Right lobe of liver (tissue), 6 donors: ENCODE results near the gene KCND3. TPM values are rescaled to one million over a fixed set of nuclear protein-coding genes. Genes with fewer than 3 reads are reported as not detected.

Experiments used
- ATAC-seq, 4 donors: fragments of 200-7000 bp; cut with Tn5 transposase; one replicate each; pipeline ENCODE4 v1.9.1; 2020; ENCODE audit warnings: mild to moderate bottlenecking in 4 of 4, moderate library complexity in 4 of 4
- DNase-seq, 3 donors: peaks; one replicate each; pipeline ENCODE4 v3.0.0-alpha.2; 2020
- H3K27ac ChIP-seq, 3 donors: fragments of 200-600 bp; one replicate each; pipeline ENCODE4 v1.8.0; 2022
- H3K27me3 ChIP-seq, 2 donors: fragments of 200-600 bp; one replicate each; pipeline ENCODE4 v1.8.0; 2022
- H3K36me3 ChIP-seq, 4 donors: fragments of 200-600 bp; sonication (generic) in 1 of 4; one replicate each; pipeline versions ENCODE4 v1.5.1 to v1.8.0; 2017 to 2022; ENCODE audit warnings: control low read depth in 1 of 4
- H3K4me1 ChIP-seq, 4 donors: fragments of 200-600 bp; sonication (generic) in 1 of 4; one replicate each; pipeline versions ENCODE4 v1.5.1 to v1.8.0; 2017 to 2022; ENCODE audit warnings: control low read depth in 1 of 4
- H3K4me3 ChIP-seq, 3 donors: fragments of 200-600 bp; one replicate each; pipeline ENCODE4 v1.8.0; 2022
- H3K9me3 ChIP-seq, 4 donors: fragments of 200-600 bp; sonication (generic) in 1 of 4; one replicate each; pipeline versions ENCODE4 v1.5.1 to v1.8.0; 2017 to 2022; ENCODE audit warnings: control low read depth in 1 of 4
- POLR2A ChIP-seq: fragments of 450-650 bp; IDR thresholded peaks from one replicate; pipeline ENCODE4 v1.6.1; 2017; ENCODE audit warnings: antibody characterized with exemption, mild to moderate bottlenecking
- WGBS: methylation state at CpG from one replicate; pipeline ENCODE4 v1.1.6; 2018; ENCODE audit warnings: low coverage, low lambda C conversion rate; ENCODE audit not compliant: insufficient coverage; ENCODE audit errors: missing lambda C conversion rate; 5-methylcytosine and 5-hydroxymethylcytosine counted together
- intact Hi-C, 2 donors: fragments of 100-400 bp; cut with DNase I; formaldehyde crosslinking; loops; one replicate each; pipeline versions ENCODE4 v1.11.2 to v1.14.1; 2022
- total RNA-seq, 6 experiments: library from RNA; depleted of rRNA in 2 of 6; stranded (reverse); fragments of >200 nt in 2 of 6; fragmentation: NEBNext Ultra II Directional in 3 of 6; extraction: Animal tissue kit (Norgen Biotek cat#: 25700) in 3 of 6; gene quantifications; one replicate each; pipeline versions ENCODE4 v1.1.0 to v1.2.4, GENCODE V29; 2016 to 2023
- TF ChIP-seq, protein P1 (sequence below), 4 donors: fragments of 200-600 bp in 3 of 4; fragments of 450-650 bp in 1 of 4; IDR thresholded peaks; one replicate each; pipeline versions ENCODE4 v1.5.1 to v1.8.0; 2016 to 2022; ENCODE audit warnings: antibody characterized with exemption in 4 of 4, mild to moderate bottlenecking in 2 of 4
- donor health status: DM: no; HTN: yes; CAD: no.
- donor health status: DM: no; HTN: no; CAD: no.
- donor health status: DM: no; HTN: no; CAD: no.
- donor health status: DM: no; HTN: yes; CAD: no.
- donor health status: DM: no; HTN: yes; CAD: no.

Gene KCND3
- total RNA-seq, 6 experiments from 2014 or later: 8.1 to 25.5 (median 16.2) TPM

DNA sequence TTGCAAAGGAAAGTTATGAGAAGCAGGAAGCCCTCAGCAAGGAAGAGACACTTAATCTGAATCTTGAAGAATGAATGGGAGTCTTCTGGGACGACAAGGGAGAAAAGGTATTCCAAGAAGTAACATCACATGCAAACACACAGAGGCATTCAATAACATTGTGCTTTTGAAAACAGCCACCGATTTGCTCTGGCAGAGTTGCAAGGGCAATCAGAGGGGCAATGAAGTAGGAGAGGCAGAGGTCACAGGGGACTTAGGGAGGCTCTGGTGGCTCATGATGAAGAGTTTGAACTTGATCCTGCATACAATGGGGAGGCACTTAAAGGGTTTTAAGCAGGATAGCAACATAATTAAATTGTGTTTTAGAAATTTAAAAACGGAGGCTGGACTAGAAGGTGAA is 126.1 kb downstream of the KCND3 start:
- DNase-seq (peak in 1 of 3 donors; percentile 62), ATAC-seq (peak; percentile 21 to 44 (median 41))
- Histone ChIP-seq H3K4me3 (no peak overlapping the region), H3K9me3 (no peaks in the 10 kb centered on the region), H3K27ac (peak overlapping the region; percentile 48 to 63 (median 62)), H3K27me3 (no peaks in the 10 kb centered on the region), H3K4me1 (peaks cover 0 to 16% (median 9%) of the 10 kb centered on the region in 4 donors), H3K36me3 (no peaks in the 10 kb centered on the region)
- intact Hi-C loops: no loop called here
- TF ChIP-seq, protein P1, sequence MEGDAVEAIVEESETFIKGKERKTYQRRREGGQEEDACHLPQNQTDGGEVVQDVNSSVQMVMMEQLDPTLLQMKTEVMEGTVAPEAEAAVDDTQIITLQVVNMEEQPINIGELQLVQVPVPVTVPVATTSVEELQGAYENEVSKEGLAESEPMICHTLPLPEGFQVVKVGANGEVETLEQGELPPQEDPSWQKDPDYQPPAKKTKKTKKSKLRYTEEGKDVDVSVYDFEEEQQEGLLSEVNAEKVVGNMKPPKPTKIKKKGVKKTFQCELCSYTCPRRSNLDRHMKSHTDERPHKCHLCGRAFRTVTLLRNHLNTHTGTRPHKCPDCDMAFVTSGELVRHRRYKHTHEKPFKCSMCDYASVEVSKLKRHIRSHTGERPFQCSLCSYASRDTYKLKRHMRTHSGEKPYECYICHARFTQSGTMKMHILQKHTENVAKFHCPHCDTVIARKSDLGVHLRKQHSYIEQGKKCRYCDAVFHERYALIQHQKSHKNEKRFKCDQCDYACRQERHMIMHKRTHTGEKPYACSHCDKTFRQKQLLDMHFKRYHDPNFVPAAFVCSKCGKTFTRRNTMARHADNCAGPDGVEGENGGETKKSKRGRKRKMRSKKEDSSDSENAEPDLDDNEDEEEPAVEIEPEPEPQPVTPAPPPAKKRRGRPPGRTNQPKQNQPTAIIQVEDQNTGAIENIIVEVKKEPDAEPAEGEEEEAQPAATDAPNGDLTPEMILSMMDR (IDR thresholded peaks at IDR 0.05): no peak
- TF ChIP-seq POLR2A: no peak
- WGBS: 35% methylated on average over 3 of the region's 3 CpGs

DNA sequence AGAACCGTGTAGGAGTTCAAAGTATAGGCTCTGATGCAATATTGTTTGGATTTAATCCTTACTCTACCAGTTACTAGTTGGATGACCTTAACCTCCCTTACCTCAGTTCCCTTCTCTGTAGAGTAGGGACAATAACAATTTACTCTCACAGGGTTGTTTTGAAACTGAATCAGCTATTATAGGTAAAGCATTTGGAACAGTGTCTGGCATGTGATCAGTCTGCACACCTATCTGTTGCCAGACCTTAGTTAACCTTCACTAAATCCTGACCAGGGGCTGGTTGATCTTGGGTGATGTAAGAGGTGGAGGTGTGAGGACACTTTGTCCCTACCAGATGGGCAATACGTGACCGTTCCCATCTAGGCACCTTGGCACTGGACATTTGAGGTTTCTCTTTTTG is 126.9 kb downstream of the KCND3 start:
- H3K4me1 ChIP-seq: peaks cover 0 to 16% (median 9%) of the 10 kb centered on the region in 4 donors
- TF ChIP-seq POLR2A: no peak
- TF ChIP-seq, protein P1 (IDR thresholded peaks at IDR 0.05): no peak
- no peaks in the 10 kb centered on the region for H3K27me3 ChIP-seq
- H3K27ac ChIP-seq: peak overlapping the region; percentile 48 to 74 (median 63)
- peak; percentile 60 to 88 (median 63) for DNase-seq
- H3K4me3 ChIP-seq: no peak overlapping the region
- intact Hi-C loops: no loop called here
- no peaks in the 10 kb centered on the region for H3K36me3 ChIP-seq
- peak; percentile 87 to 95 (median 91) for ATAC-seq
- no peaks in the 10 kb centered on the region for H3K9me3 ChIP-seq
- WGBS: 37% methylated on average over 3 of the region's 3 CpGs

- WGBS: 71% methylated on average over 4 of the region's 6 CpGs
- peaks cover 0 to 16% (median 9%) of the 10 kb centered on the region in 4 donors for H3K4me1 ChIP-seq
- ATAC-seq: no peak
- intact Hi-C loops: no loop called here
- no peaks in the 10 kb centered on the region for H3K36me3 ChIP-seq
- no peak for DNase-seq
- TF ChIP-seq, protein P1 (IDR thresholded peaks at IDR 0.05): no peak
- no peak for TF ChIP-seq POLR2A
- H3K27me3 ChIP-seq: no peaks in the 10 kb centered on the region
- peak overlapping the region in 2 of 3 donors; percentile 63 to 74 for H3K27ac ChIP-seq
- no peaks in the 10 kb centered on the region for H3K9me3 ChIP-seq
- H3K4me3 ChIP-seq: no peak overlapping the region
These were observed 127.9 kb downstream of the KCND3 start for GRCh38 chr1:111861523-111861922.

GRCh38 chr1:111857194-111857651 is 132.2 kb downstream of the KCND3 start:
- Histone ChIP-seq H3K27ac (no peak overlapping the region), H3K4me3 (no peak overlapping the region), H3K27me3 (no peaks in the 10 kb centered on the region), H3K36me3 (no peaks in the 10 kb centered on the region), H3K9me3 (no peaks in the 10 kb centered on the region), H3K4me1 (peaks cover 0 to 12% (median 6%) of the 10 kb centered on the region in 4 donors)
- TF ChIP-seq, protein P1 (IDR thresholded peaks at IDR 0.05): no peak
- TF ChIP-seq POLR2A: no peak
- ATAC-seq: peak in 2 of 4 donors; percentile 17 to 40
- 80% methylated on average over 9 of the region's 13 CpGs for WGBS
- intact Hi-C loops: no loop called here
- DNase-seq: peak in 1 of 3 donors; percentile 48
